HEK293T (cell line): ENCODE data around the gene CES2.
A peak's percentile ranks its signal among the peaks of the same experiment; 100 is the strongest.
"Not testable (repeated sequence)": the region's sequence is repeated elsewhere in the genome, so short reads cannot be mapped to it uniquely, and the experiment has no call there.

Experiments used
- CTCF ChIA-PET: fragments of 350-600 bp; formaldehyde crosslinking; extraction: SDS; loops from one replicate; lab custom pipeline; 2021; ENCODE audit warnings: antibody characterized with exemption, inconsistent platforms; lab: Yijun Ruan, JAX
- POLR2A ChIA-PET: fragments of 350-600 bp; formaldehyde crosslinking; extraction: SDS; loops from one replicate; lab custom pipeline; 2020; ENCODE audit warnings: antibody characterized with exemption, inconsistent platforms; lab: Yijun Ruan, JAX
- DNase-seq: peaks from one replicate; pipeline ENCODE4 v3.0.0; 2012; ENCODE audit warnings: mixed read lengths; ENCODE audit errors: extremely low spot score
- ARNT ChIP-seq: fragments of 450-650 bp; IDR thresholded peaks from 2 replicates; pipeline ENCODE4 v1.6.1; 2017; ENCODE audit warnings: mild to moderate bottlenecking
- BHLHE40 ChIP-seq: fragments of 450-650 bp; IDR thresholded peaks from 2 replicates; pipeline ENCODE4 v1.6.1; 2016; ENCODE audit warnings: mild to moderate bottlenecking, moderate library complexity, borderline replicate concordance
- CTBP1 ChIP-seq: fragments of 450-650 bp; IDR thresholded peaks from 2 replicates; pipeline ENCODE4 v1.6.1; 2016; ENCODE audit warnings: borderline replicate concordance
- ELF4 ChIP-seq: fragments of 450-650 bp; IDR thresholded peaks from 2 replicates; pipeline ENCODE4 v1.6.1; 2017; ENCODE audit warnings: antibody characterized with exemption
- FOXA1 ChIP-seq: fragments of 450-650 bp; IDR thresholded peaks from 2 replicates; pipeline ENCODE4 v1.6.1; 2016; ENCODE audit warnings: mild to moderate bottlenecking
- FOXK2 ChIP-seq: fragments of 450-650 bp; IDR thresholded peaks from 2 replicates; pipeline ENCODE4 v1.6.1; 2016; ENCODE audit warnings: mild to moderate bottlenecking
- FOXM1 ChIP-seq: fragments of 450-650 bp; IDR thresholded peaks from 2 replicates; pipeline ENCODE4 v1.6.1; 2017; ENCODE audit warnings: mild to moderate bottlenecking, borderline replicate concordance
- HDGF ChIP-seq: fragments of 450-650 bp; IDR thresholded peaks from 2 replicates; pipeline ENCODE4 v1.6.1; 2017; ENCODE audit warnings: antibody characterized with exemption, borderline replicate concordance
- L3MBTL2 ChIP-seq: fragments of 450-650 bp; conservative IDR thresholded peaks from 2 replicates; pipeline ENCODE4 v1.6.1; 2016; ENCODE audit warnings: mild to moderate bottlenecking
- LEF1 ChIP-seq: fragments of 450-650 bp; IDR thresholded peaks from 2 replicates; pipeline ENCODE4 v1.6.1; 2017; ENCODE audit warnings: mild to moderate bottlenecking, borderline replicate concordance
- NFRKB ChIP-seq: fragments of 450-650 bp; IDR thresholded peaks from 2 replicates; pipeline ENCODE4 v1.6.1; 2016; ENCODE audit warnings: mild to moderate bottlenecking, moderate library complexity
- PKNOX1 ChIP-seq: fragments of 450-650 bp; IDR thresholded peaks from 2 replicates; pipeline ENCODE4 v1.6.1; 2016
- SP1 ChIP-seq: fragments of 450-650 bp; IDR thresholded peaks from 2 replicates; pipeline ENCODE4 v1.6.1; 2017
- SUZ12 ChIP-seq: fragments of 450-650 bp; IDR thresholded peaks from 2 replicates; pipeline ENCODE4 v1.6.1; 2016; ENCODE audit warnings: mild to moderate bottlenecking
- ZNF384 ChIP-seq: fragments of 450-650 bp; IDR thresholded peaks from 2 replicates; pipeline ENCODE4 v1.6.1; 2016

The CES2 gene

GRCh38 chr16:66954097-66954659 is 18.9 kb downstream of the CES2 start:
- ChIA-PET CTCF (interaction anchor here (0.6 to 1.3 kb wide), 6 partner anchors 12 to 341 kb away, joined by 3 to 7 read pairs (median 4); partner anchors contain the start of gene NOL3), POLR2A (interaction anchor here (1.4 kb wide), 1 partner anchor 228 kb away, joined by 3 read pairs; no protein-coding TSS in a partner anchor)
- peak; percentile 80 for DNase-seq
- no peak for TF ChIP-seq LEF1
- TF ChIP-seq ZNF384, result peak; percentile 45

- DNase-seq, POLR2A ChIA-PET: not testable (repeated sequence)
- CTCF ChIA-PET, result interaction anchor here (0.8 kb wide), 1 partner anchor 200 kb away, joined by 5 read pairs; no protein-coding TSS in a partner anchor
Observed at GRCh38 chr16:66955363-66956153, 20.2 kb downstream of the CES2 start.

GRCh38 chr16:66956154-66956457 is 20.8 kb downstream of the CES2 start:
- POLR2A ChIA-PET, DNase-seq: not testable (repeated sequence)
- CTCF ChIA-PET, result interaction anchor here (0.8 kb wide), 1 partner anchor 199 kb away, joined by 5 read pairs; no protein-coding TSS in a partner anchor

- DNase-seq, result no peak
- CTCF ChIA-PET, result interaction anchor here (1.0 to 2.0 kb wide), 2 partner anchors 196 to 226 kb away, joined by 5 read pairs; no protein-coding TSS in a partner anchor
- POLR2A ChIA-PET, result interaction anchor here (1.0 kb wide), 1 partner anchor 14 kb away, joined by 3 read pairs; no protein-coding TSS in a partner anchor
- TF ChIP-seq CTBP1, result no peak
- no peak for TF ChIP-seq L3MBTL2
- TF ChIP-seq SP1, result no peak
- no peak for TF ChIP-seq LEF1
- TF ChIP-seq ZNF384, result no peak
- TF ChIP-seq ELF4, result no peak
- no peak for TF ChIP-seq NFRKB
- TF ChIP-seq BHLHE40, result no peak
- no peak for TF ChIP-seq FOXA1
- TF ChIP-seq HDGF, result no peak
- no peak for TF ChIP-seq ARNT
- TF ChIP-seq SUZ12, result no peak
Observed at GRCh38 chr16:66958857-66959703, 23.8 kb downstream of the CES2 start.

GRCh38 chr16:66959704-66960161 is 24.4 kb downstream of the CES2 start:
- ChIA-PET CTCF (interaction anchor here (0.6 to 2.0 kb wide), 4 partner anchors 23 to 197 kb away, joined by 3 to 5 read pairs (median 3); no protein-coding TSS in a partner anchor), POLR2A (no interaction called here)
- DNase-seq, result no peak
- TF ChIP-seq CTBP1 (no peak), NFRKB (no peak), HDGF (no peak), FOXA1 (no peak)

- POLR2A ChIA-PET, result interaction anchor here (0.7 to 1.1 kb wide), 4 partner anchors 16 to 192 kb away, joined by 3 to 8 read pairs (median 4); no protein-coding TSS in a partner anchor
- CTCF ChIA-PET, result interaction anchor here (0.6 to 1.2 kb wide), 9 partner anchors 17 to 267 kb away, joined by 3 to 4 read pairs (median 3); partner anchors contain the start of gene TMEM208
- TF ChIP-seq FOXK2, result no peak
- TF ChIP-seq FOXM1, result no peak
- TF ChIP-seq FOXA1, result no peak
- DNase-seq, result no peak
Observed at GRCh38 chr16:66960270-66960669, 25.0 kb downstream of the CES2 start.

- TF ChIP-seq NFRKB (no peak), PKNOX1 (peak; percentile 74)
- POLR2A ChIA-PET, result interaction anchor here (0.7 to 1.5 kb wide), 12 partner anchors 11 to 276 kb away, joined by 3 to 10 read pairs (median 3); partner anchors contain the start of gene NOL3
- CTCF ChIA-PET, result interaction anchor here (0.5 to 1.4 kb wide), 14 partner anchors 9 to 456 kb away, joined by 3 to 6 read pairs (median 3); partner anchors contain the start of gene TMEM208
- peak; percentile 89 for DNase-seq
Observed at GRCh38 chr16:66961065-66961744, 25.9 kb downstream of the CES2 start, which contains the start of gene CES3. Gene CES3 (plus strand): TSS chr16:66961266. CDS start chr16:66961308, 42 bp downstream.
